Measurements from ENCODE around the gene CERT1. TPM values are rescaled to one million over a fixed set of nuclear protein-coding genes. Genes with fewer than 3 reads are reported as not detected.

Gene CERT1
- polyA plus RNA-seq, 3 donors: 16.6 to 50.5 (median 45.9) TPM

- H3K27ac Mint-ChIP-seq: peak overlapping the region; percentile 75 to 93 (median 86)
Measured at GRCh38 chr5:75526070-75526469, 14.6 kb upstream of the CERT1 start.

DNA sequence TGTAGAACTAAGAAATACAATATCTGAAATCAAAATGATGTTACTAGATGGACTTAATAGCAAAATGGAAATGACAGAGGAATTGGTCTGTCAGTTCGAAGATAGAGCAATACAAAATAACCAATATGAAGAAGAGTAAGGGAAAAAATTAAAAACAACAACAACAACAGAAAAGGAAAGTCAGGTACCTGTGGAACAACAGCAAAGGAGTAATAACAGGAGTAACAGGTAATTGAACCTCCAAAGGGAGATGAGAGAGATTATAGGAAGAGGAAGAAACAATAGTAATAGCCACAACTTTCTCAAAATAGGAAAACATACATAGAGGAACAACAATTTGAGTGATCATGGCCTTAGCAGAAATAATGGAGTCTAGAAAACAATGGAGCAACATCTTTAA, 13.9 kb upstream of the CERT1 start:
- H3K36me3 Mint-ChIP-seq: peaks cover 16 to 27% of the 10 kb centered on the region in 2 donors
- peak overlapping the region in 1 of 3 experiments; percentile 61 for H3K4me3 ChIP-seq (replicated peaks in 1 of 3; ENCODE audit: low read depth in 2 of 3, low read length in 3 of 3)
- peaks cover 4 to 18% of the 10 kb centered on the region in 2 donors for H3K36me3 ChIP-seq (replicated peaks in 1 of 2; ENCODE audit: control insufficient read depth in 1 of 2, insufficient read depth in 2 of 2, low read length in 2 of 2)
- no CpG with 5 or more reads among the region's 1 CpG for WGBS (ENCODE audit: insufficient coverage)
- peaks cover 92% of the 10 kb centered on the region for H3K79me2 ChIP-seq (ENCODE audit: insufficient read depth, low read length)
- peak overlapping the region; percentile 34 for H2AFZ ChIP-seq (ENCODE audit: insufficient read depth, low read depth, low read length, poor library complexity, severe bottlenecking)
- peak overlapping the region in 1 of 2 donors; percentile 47 for H3K4me3 Mint-ChIP-seq
- H3K9me3 ChIP-seq (replicated peaks in 1 of 2; ENCODE audit: control insufficient read depth in 1 of 2, insufficient read depth in 1 of 2, low read length in 2 of 2): peaks cover 5 to 14% of the 10 kb centered on the region in 2 donors
- peak overlapping the region; percentile 75 to 93 (median 86) for H3K27ac Mint-ChIP-seq
- no peaks in the 10 kb centered on the region for H3K27me3 ChIP-seq (ENCODE audit: control insufficient read depth in 2 of 2, insufficient read depth in 2 of 2, low read length in 2 of 2)
- DNase-seq: no peak
- peak overlapping the region in 1 of 2 donors; percentile 68 for H3K27ac ChIP-seq (ENCODE audit: low read depth in 1 of 2, low read length in 2 of 2)
- no peak overlapping the region for H3K9ac ChIP-seq (ENCODE audit: insufficient read depth, low read length, poor library complexity, severe bottlenecking)
- H4K20me1 ChIP-seq (ENCODE audit: insufficient read depth, low read length): peaks cover 8% of the 10 kb centered on the region
- peaks cover 49% of the 10 kb centered on the region for H3K4me1 Mint-ChIP-seq
- TF ChIP-seq CTCF (IDR thresholded peaks at IDR 0.05): no peak
- peaks cover 37 to 57% of the 10 kb centered on the region in 2 donors for H3K4me1 ChIP-seq (ENCODE audit: control insufficient read depth in 1 of 2, insufficient read depth in 2 of 2, low read length in 2 of 2)
- peak overlapping the region; percentile 74 for H3K4me2 ChIP-seq (replicated peaks; ENCODE audit: extremely low read depth, low read length, poor library complexity, severe bottlenecking)
- intact Hi-C loops (cut with micrococcal nuclease): no loop called here
- no peaks in the 10 kb centered on the region for H3K27me3 Mint-ChIP-seq (ENCODE audit: low read depth in 3 of 3)
- peaks cover 11 to 17% (median 13%) of the 10 kb centered on the region in 7 donors for H3K9me3 Mint-ChIP-seq

More at GRCh38 chr5:75526070-75526469, 14.6 kb upstream of the CERT1 start:
- H3K27ac ChIP-seq (ENCODE audit: low read depth in 1 of 2, low read length in 2 of 2): peak overlapping the region; percentile 68 to 78
- H3K4me3 Mint-ChIP-seq: peak overlapping the region; percentile 43 to 47
- H3K27me3 ChIP-seq (ENCODE audit: control insufficient read depth in 2 of 2, insufficient read depth in 2 of 2, low read length in 2 of 2): no peaks in the 10 kb centered on the region
- peak overlapping the region; percentile 74 for H3K4me2 ChIP-seq (replicated peaks; ENCODE audit: extremely low read depth, low read length, poor library complexity, severe bottlenecking)
- peaks cover 4 to 9% (median 8%) of the 10 kb centered on the region in 7 donors for H3K9me3 Mint-ChIP-seq
- H3K4me3 ChIP-seq (replicated peaks in 1 of 3; ENCODE audit: low read depth in 2 of 3, low read length in 3 of 3): peak overlapping the region; percentile 4 to 61 (median 18)
- peaks cover 0 to 11% of the 10 kb centered on the region in 2 donors for H3K36me3 ChIP-seq (replicated peaks in 1 of 2; ENCODE audit: control insufficient read depth in 1 of 2, insufficient read depth in 2 of 2, low read length in 2 of 2)
- H3K4me1 Mint-ChIP-seq: peaks cover 49% of the 10 kb centered on the region
- no CpG with 5 or more reads among the region's 2 CpGs for WGBS (ENCODE audit: insufficient coverage)
- peak overlapping the region; percentile 43 for H3K9ac ChIP-seq (ENCODE audit: insufficient read depth, low read length, poor library complexity, severe bottlenecking)
- H4K20me1 ChIP-seq (ENCODE audit: insufficient read depth, low read length): peaks cover 8% of the 10 kb centered on the region
- H3K4me1 ChIP-seq (ENCODE audit: control insufficient read depth in 1 of 2, insufficient read depth in 2 of 2, low read length in 2 of 2): peaks cover 37 to 57% of the 10 kb centered on the region in 2 donors
- H3K79me2 ChIP-seq (ENCODE audit: insufficient read depth, low read length): peaks cover 92% of the 10 kb centered on the region
- peak in 2 of 3 donors; percentile 19 to 61 for DNase-seq
- TF ChIP-seq CTCF (IDR thresholded peaks at IDR 0.05): no peak
- intact Hi-C loops (cut with micrococcal nuclease): no loop called here
- peak overlapping the region; percentile 34 for H2AFZ ChIP-seq (ENCODE audit: insufficient read depth, low read depth, low read length, poor library complexity, severe bottlenecking)
- H3K36me3 Mint-ChIP-seq: peaks cover 9 to 23% of the 10 kb centered on the region in 2 donors
- peaks cover 5 to 7% of the 10 kb centered on the region in 2 donors for H3K9me3 ChIP-seq (replicated peaks in 1 of 2; ENCODE audit: control insufficient read depth in 1 of 2, insufficient read depth in 1 of 2, low read length in 2 of 2)
- no peaks in the 10 kb centered on the region for H3K27me3 Mint-ChIP-seq (ENCODE audit: low read depth in 3 of 3)
